ENCODE measurements around the gene TRIM52. TPM values are rescaled to one million over a fixed set of nuclear protein-coding genes. Genes with fewer than 3 reads are reported as not detected.
A peak's percentile ranks its signal among the peaks of the same experiment; 100 is the strongest.
"Not testable (repeated sequence)": the region's sequence is repeated elsewhere in the genome, so short reads cannot be mapped to it uniquely, and the experiment has no call there.

TRIM52 gene
- total RNA-seq = 7.2 and 7.9 TPM in 2 replicates
- polyA plus RNA-seq = 5.5 and 8.1 TPM in 2 replicates
- polyA plus RNA-seq (2012) = 4.0 and 5.1 TPM in 2 replicates
- polyA minus RNA-seq (ENCODE audit: low replicate concordance) = 2.3 and 2.4 TPM in 2 replicates

GRCh38 chr5:181260720-181261319 lies at the start of gene TRIM52:
Gene TRIM52 (minus strand): TSS chr5:181261143. CDS start chr5:181260813, 330 bp downstream.
- peak within 1 kb of the TSS; percentile 98 for H3K4me2 ChIP-seq (ENCODE audit: extremely low read depth, insufficient read depth, low read length)
- no peaks in the 10 kb centered on the region for H3K9me3 ChIP-seq (ENCODE audit: control insufficient read depth, insufficient read depth, low read depth, low read length)
- no peaks in the 10 kb centered on the region for H3K27me3 ChIP-seq (ENCODE audit: control insufficient read depth, insufficient read depth, low read length)
- H3K9ac ChIP-seq (ENCODE audit: insufficient read depth, low read length) = peak within 1 kb of the TSS; percentile 96
- peak within 1 kb of the TSS; percentile 96 for H3K27ac ChIP-seq (ENCODE audit: insufficient read depth, low read length)
- H3K36me3 ChIP-seq (ENCODE audit: control insufficient read depth, insufficient read depth, low read length) = no peaks in the 10 kb centered on the region
- H3K79me2 ChIP-seq (ENCODE audit: control insufficient read depth, insufficient read depth, low read length) = peaks cover 55% of the 10 kb centered on the region
- peak; percentile 88 to 92 for DNase-seq (ENCODE audit: low read depth in 2 of 2)
- no peak for TF ChIP-seq EZH2 (IDR thresholded peaks at IDR 0.05; ENCODE audit: low read length, missing control alignments)
- TF ChIP-seq CTCF (conservative IDR thresholded peaks at IDR 0.05 in 1 of 2, IDR thresholded peaks at IDR 0.05 in 1 of 2; ENCODE audit: low read depth in 1 of 2, low read length in 2 of 2) = no peak
- no peaks in the 10 kb centered on the region for H4K20me1 ChIP-seq (ENCODE audit: control insufficient read depth, extremely low read depth, insufficient read depth, low read length)
- peaks cover 2% of the 10 kb centered on the region for H3K4me1 ChIP-seq (ENCODE audit: control insufficient read depth, extremely low read depth, insufficient read depth, low read length)
- H3K4me3 ChIP-seq (replicated peaks in 1 of 4; ENCODE audit: control extremely low read depth in 1 of 4, insufficient read depth in 1 of 4, low read depth in 3 of 4, low read length in 4 of 4) = peak within 1 kb of the TSS; percentile 55 to 96 (median 84)
- peak within 1 kb of the TSS; percentile 82 for H2AFZ ChIP-seq (ENCODE audit: low read length)

- not testable (repeated sequence) for H4K20me1 ChIP-seq (ENCODE audit: control insufficient read depth, extremely low read depth, insufficient read depth, low read length); H3K4me2 ChIP-seq (ENCODE audit: extremely low read depth, insufficient read depth, low read length); H3K79me2 ChIP-seq (ENCODE audit: control insufficient read depth, insufficient read depth, low read length); H3K9ac ChIP-seq (ENCODE audit: insufficient read depth, low read length); DNase-seq (ENCODE audit: low read depth in 2 of 2); H3K27me3 ChIP-seq (ENCODE audit: control insufficient read depth, insufficient read depth, low read length); H2AFZ ChIP-seq (ENCODE audit: low read length); H3K9me3 ChIP-seq (ENCODE audit: control insufficient read depth, insufficient read depth, low read depth, low read length); H3K4me3 ChIP-seq (replicated peaks in 1 of 4; ENCODE audit: control extremely low read depth in 1 of 4, insufficient read depth in 1 of 4, low read depth in 3 of 4, low read length in 4 of 4); H3K27ac ChIP-seq (ENCODE audit: insufficient read depth, low read length); H3K36me3 ChIP-seq (ENCODE audit: control insufficient read depth, insufficient read depth, low read length); H3K4me1 ChIP-seq (ENCODE audit: control insufficient read depth, extremely low read depth, insufficient read depth, low read length)
Observed at GRCh38 chr5:181287331-181287730, 26.4 kb upstream of the TRIM52 start.

- not testable (repeated sequence) for H2AFZ ChIP-seq (ENCODE audit: low read length); H3K4me2 ChIP-seq (ENCODE audit: extremely low read depth, insufficient read depth, low read length); H4K20me1 ChIP-seq (ENCODE audit: control insufficient read depth, extremely low read depth, insufficient read depth, low read length); DNase-seq (ENCODE audit: low read depth in 2 of 2); H3K4me1 ChIP-seq (ENCODE audit: control insufficient read depth, extremely low read depth, insufficient read depth, low read length); H3K36me3 ChIP-seq (ENCODE audit: control insufficient read depth, insufficient read depth, low read length); H3K27me3 ChIP-seq (ENCODE audit: control insufficient read depth, insufficient read depth, low read length); H3K9me3 ChIP-seq (ENCODE audit: control insufficient read depth, insufficient read depth, low read depth, low read length); H3K4me3 ChIP-seq (replicated peaks in 1 of 4; ENCODE audit: control extremely low read depth in 1 of 4, insufficient read depth in 1 of 4, low read depth in 3 of 4, low read length in 4 of 4); H3K79me2 ChIP-seq (ENCODE audit: control insufficient read depth, insufficient read depth, low read length); H3K9ac ChIP-seq (ENCODE audit: insufficient read depth, low read length); H3K27ac ChIP-seq (ENCODE audit: insufficient read depth, low read length)
Observed at GRCh38 chr5:181285962-181286705, 25.2 kb upstream of the TRIM52 start.

Data from fibroblast of lung (primary cell).